WERI-Rb-1 (cell line): ENCODE data around the gene EEF1A1.

Experiments used
- DNase-seq: peaks from one replicate; pipeline ENCODE4 v3.0.0-alpha.2; 2020
- H3K27ac ChIP-seq: fragments of 250-450 bp; sonication (Bioruptor Pico); 2 replicates; pipeline ENCODE4 v1.5.1; 2020; ENCODE audit warnings: mild to moderate bottlenecking, moderate library complexity
- H3K27me3 ChIP-seq: fragments of 250-450 bp; sonication (Bioruptor Pico); 2 replicates; pipeline ENCODE4 v1.5.1; 2021; ENCODE audit warnings: mild to moderate bottlenecking, low read depth, moderate library complexity; ENCODE audit not compliant: insufficient read depth, severe bottlenecking
- H3K36me3 ChIP-seq: fragments of 250-450 bp; sonication (Bioruptor Pico); 2 replicates; pipeline ENCODE4 v1.5.1; 2020; ENCODE audit warnings: mild to moderate bottlenecking, moderate library complexity
- H3K4me3 ChIP-seq: 2 replicates; pipeline ENCODE4 v1.5.1; 2011; ENCODE audit warnings: low read depth, mild to moderate bottlenecking, control low read depth, low read length
- H3K9me3 ChIP-seq: fragments of 250-450 bp; sonication (Bioruptor Pico); 2 replicates; pipeline ENCODE4 v1.5.1; 2021; ENCODE audit warnings: mild to moderate bottlenecking, moderate library complexity; ENCODE audit not compliant: severe bottlenecking
- TF ChIP-seq, protein P1 (sequence below): IDR thresholded peaks from 2 replicates; pipeline ENCODE4 v1.5.1; 2011; ENCODE audit warnings: low read depth, mild to moderate bottlenecking, control low read depth, inconsistent platforms, low read length

Gene EEF1A1

DNA sequence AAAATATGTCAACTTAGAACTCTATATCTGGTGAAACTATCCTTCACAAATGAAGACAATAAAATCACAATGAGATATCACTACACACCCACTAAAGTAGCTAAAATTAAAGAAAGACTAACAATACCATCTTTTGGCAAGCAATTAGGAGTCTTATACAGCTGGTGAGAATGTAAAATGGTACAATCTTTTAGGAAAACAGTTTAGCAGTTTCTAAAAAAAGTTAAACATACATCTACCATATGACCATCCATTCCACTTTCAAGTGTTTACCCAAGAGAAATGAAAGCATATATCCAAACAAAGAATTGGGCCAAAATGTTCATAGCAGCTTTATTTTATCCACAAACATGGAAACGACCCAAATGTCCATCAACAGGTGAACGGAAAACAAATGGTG is 13.8 kb upstream of the EEF1A1 start:
- DNase-seq = no peak
- Histone ChIP-seq H3K4me3 (no peak overlapping the region), H3K36me3 (no peaks in the 10 kb centered on the region), H3K9me3 (no peaks in the 10 kb centered on the region), H3K27ac (no peak overlapping the region), H3K27me3 (no peaks in the 10 kb centered on the region)
- TF ChIP-seq, protein P1, sequence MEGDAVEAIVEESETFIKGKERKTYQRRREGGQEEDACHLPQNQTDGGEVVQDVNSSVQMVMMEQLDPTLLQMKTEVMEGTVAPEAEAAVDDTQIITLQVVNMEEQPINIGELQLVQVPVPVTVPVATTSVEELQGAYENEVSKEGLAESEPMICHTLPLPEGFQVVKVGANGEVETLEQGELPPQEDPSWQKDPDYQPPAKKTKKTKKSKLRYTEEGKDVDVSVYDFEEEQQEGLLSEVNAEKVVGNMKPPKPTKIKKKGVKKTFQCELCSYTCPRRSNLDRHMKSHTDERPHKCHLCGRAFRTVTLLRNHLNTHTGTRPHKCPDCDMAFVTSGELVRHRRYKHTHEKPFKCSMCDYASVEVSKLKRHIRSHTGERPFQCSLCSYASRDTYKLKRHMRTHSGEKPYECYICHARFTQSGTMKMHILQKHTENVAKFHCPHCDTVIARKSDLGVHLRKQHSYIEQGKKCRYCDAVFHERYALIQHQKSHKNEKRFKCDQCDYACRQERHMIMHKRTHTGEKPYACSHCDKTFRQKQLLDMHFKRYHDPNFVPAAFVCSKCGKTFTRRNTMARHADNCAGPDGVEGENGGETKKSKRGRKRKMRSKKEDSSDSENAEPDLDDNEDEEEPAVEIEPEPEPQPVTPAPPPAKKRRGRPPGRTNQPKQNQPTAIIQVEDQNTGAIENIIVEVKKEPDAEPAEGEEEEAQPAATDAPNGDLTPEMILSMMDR = no peak

DNA sequence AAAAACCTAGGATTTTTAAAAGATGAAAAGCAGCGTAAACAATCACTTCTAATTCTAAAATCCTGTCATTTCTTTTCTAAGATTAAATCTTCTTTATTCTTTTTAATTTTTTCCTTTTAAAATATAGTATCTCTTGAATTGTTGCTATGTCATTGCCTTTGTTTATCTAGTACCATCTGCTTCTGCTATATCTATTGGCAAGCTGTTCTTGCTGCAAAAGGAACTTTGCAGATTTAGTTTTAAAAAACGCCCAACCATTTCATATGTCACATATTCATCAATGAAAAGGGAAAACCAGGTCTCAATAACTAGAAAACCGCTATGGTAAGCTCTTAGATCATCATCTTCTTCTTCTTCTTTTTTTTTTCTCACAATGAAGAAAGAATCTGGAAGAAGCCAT is 11.5 kb upstream of the EEF1A1 start:
- H3K9me3 ChIP-seq = no peaks in the 10 kb centered on the region
- TF ChIP-seq, protein P1 = no peak

DNA sequence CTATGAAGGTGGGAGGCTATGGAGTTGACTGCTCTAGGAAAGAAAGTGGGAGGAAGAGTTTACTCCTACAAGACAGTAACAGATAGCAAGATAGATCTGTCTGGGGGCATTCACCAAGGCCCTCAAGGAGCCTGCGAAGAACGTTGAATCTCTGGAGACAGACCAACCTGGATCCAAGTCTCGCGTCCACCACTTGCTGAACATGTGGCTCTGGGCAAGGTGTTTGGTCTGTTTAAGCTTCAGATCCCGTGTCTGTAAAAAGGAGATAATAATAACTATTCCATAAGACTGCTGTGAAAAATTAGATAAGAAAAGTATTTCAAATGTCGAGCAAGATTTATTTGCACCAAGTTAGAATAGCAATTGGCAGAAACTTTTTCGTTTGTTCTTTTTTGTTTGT is 8.1 kb upstream of the EEF1A1 start:
- TF ChIP-seq, protein P1 = no peak
- no peaks in the 10 kb centered on the region for H3K27me3 ChIP-seq
- no peak overlapping the region for H3K4me3 ChIP-seq
- no peaks in the 10 kb centered on the region for H3K36me3 ChIP-seq
- no peak overlapping the region for H3K27ac ChIP-seq
- no peaks in the 10 kb centered on the region for H3K9me3 ChIP-seq
- no peak for DNase-seq

More for the DNA sequence above, 11.5 kb upstream of the EEF1A1 start:
- H3K4me3 ChIP-seq = no peak overlapping the region
- H3K27ac ChIP-seq = no peak overlapping the region
- no peaks in the 10 kb centered on the region for H3K36me3 ChIP-seq
- no peak for DNase-seq
- H3K27me3 ChIP-seq = no peaks in the 10 kb centered on the region

DNA sequence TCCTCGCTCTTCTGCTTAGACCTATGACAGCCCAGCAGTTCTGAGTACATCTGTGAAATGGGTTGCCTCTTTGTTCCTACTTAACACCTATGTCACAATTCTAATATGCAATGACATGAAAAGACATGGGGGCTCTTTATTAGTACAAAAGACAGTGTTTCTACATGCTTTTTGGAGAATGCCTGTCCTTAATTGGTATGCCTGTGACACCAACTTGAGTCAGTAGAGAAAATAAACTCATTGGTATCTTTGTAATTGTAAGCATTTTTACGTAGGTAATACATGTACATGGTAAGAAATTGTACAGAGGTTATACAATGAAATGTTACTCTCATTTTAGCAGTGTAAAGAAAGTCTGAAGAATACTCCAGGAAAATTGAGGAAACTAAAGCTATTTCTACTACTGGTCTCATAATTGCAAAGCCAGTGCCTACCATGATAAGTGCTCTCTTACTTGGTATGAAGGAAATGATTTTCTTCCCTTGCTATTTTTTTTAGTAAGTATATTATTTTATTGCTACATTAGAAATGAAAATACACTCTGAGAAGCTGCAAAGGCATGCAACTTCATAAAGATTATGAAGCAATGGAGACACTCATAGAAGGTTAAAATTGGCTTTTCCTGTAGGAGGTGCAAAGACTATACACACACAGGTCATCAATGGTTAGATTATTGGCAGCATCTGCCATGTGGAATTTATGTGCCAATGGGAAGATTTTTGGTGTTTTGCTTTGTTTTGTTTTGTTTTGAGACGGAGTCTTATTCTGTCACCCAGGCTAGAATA is 4.9 kb upstream of the EEF1A1 start:
- Histone ChIP-seq H3K27ac (no peak overlapping the region), H3K4me3 (no peak overlapping the region), H3K27me3 (no peaks in the 10 kb centered on the region), H3K36me3 (peaks cover under 1% of the 10 kb centered on the region), H3K9me3 (no peaks in the 10 kb centered on the region)
- TF ChIP-seq, protein P1 = no peak
- DNase-seq = no peak

DNA sequence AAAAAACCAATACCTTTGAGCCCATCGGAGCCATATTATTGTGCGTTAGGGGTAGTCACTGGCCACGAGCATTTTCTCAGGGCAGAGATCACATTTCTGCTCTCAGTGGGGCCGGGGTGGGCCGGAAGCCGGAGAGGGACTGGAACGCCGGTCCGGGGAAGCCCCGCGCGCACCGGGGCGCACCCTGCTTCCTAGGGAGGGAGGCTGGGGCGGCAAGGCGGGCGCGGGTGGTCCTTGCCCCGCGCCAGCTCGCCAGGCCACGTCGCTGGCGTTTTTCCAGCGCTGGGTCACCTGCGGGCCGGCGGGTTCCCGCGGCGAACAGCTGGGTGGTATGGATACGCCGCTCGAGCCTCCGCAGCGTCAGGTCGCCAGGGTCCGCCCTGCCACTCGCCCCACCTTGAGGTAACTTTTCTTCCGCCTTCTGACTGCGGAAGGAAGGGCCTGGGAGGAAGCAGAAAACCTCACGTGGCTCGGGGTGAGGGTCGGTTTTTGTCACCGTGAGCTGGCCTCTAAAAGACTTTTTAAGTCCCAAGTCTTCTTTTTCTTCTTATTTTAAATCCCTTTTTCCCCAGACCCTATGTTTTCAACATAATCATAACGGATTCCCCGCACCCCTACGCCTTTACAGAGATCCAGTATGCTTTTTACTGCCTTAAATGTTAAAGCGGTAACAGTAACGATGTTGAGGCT is 2.7 kb upstream of the EEF1A1 start:
- no peak for DNase-seq
- TF ChIP-seq, protein P1 = no peak
- no peak overlapping the region for H3K27ac ChIP-seq
- peaks cover 23% of the 10 kb centered on the region for H3K36me3 ChIP-seq
- H3K27me3 ChIP-seq = no peaks in the 10 kb centered on the region
- H3K9me3 ChIP-seq = no peaks in the 10 kb centered on the region
- no peak overlapping the region for H3K4me3 ChIP-seq
